Midbrain (tissue), 1 donor: Measurements from ENCODE around the gene TOMM20.
"Not testable (repeated sequence)": the region's sequence is repeated elsewhere in the genome, so short reads cannot be mapped to it uniquely, and the experiment has no call there.

Source experiments
- DNase-seq: peaks from one replicate; lab custom pipeline; 2025; lab: John Stamatoyannopoulos, UW

The TOMM20 gene

DNA sequence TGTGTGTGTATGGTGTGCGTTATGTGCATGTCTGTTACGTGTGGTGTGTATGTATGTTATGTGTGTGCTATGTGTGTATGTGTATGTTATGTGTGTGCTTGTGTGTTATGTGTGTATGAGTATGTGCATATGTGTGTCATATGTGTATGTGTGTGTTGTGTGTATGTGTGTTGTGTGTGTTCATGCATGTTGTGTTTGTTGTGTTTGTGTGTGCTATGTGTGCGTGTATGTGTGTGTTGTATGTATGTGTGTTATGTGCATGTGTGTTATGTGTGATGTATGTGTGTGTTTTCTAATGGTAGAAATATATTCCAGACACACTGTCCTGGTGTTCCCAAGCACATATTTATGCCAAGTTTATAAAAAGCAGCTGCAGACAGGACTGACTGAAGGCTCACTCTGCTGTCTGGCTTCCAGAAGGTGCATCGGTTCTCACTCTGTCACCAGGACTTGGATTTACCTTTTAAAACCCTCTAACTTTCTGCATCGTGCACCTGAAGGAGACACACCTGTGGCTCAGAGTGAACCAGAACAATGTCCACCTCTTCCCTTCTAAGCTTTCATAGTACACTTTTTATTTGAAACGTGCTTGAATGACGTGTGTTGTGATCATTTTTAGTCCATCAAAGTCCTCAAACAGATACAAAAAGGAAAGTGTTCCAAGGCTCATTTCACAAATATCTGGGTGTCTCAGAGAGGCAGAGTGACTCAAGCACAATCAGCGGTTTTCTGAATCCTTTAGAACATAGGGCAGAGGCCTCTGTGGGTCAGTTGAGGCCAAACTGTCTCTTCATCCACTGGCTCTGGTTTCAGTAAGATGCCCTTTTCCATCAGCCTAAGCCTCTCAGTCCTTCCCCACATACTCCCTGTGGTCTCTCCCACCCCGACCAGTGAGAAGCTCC, 49.9 kb downstream of the TOMM20 start:
- no peak for DNase-seq

DNA sequence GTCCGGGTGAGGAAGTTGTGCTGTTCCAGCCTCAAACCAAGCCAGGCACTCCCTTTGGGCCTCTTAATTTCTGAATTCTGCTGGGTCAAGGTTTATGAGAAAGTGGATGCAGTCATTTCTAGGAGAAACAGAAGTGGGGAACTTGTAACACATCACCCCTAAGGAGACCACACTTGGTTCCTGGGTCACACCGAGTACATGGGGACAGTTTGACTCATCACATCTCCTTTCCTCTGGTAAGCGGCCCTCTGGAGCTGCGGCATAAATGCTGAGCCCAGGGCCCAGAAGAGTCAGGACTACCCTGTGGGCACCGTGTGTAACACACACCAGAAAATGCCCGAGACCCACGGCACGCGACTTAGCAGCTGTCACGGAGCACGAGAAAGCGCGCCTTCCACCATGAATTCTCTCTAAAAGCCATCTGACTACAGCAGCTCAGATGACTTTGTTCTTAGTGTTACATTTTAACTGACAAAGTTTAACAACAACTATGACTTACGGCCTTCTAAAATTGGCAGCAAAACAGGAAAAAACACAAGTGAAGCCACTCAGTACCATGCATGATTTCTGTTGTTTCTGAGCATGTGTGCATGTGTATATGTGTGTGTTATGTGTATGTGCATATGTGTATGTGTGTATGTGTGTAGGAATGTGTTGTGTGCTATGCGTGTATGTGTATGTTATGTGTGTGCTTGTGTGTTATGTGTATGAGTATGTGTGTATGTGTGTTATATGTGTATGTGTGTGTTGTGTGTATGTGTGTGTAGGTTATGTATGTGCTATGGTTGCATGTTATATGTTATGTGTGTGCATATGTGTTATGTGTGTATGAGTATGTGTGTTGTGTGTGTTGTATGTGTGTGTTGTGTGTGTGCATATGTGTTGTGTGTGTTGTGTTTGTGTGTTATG, 50.8 kb downstream of the TOMM20 start:
- no peak for DNase-seq

DNA sequence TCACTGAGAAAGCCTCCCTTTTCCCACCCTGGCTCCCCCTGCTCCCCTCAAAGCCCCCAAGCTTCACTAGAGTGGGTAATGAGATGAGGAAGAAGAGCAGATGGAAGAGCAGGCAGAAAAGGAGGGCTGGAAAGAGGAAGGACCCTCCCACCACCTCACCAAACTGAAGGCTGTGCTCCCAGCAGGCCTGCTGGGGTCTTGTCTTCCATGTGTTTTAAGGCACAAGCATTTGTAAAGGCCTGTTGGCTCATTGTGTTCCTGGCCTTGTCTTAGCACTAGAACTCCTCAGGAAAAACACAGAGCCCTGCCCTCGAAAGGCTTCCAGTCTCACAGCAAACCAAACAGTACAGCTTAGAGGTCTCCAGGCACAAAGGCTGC, 51.5 kb downstream of the TOMM20 start:
- DNase-seq: no peak

DNA sequence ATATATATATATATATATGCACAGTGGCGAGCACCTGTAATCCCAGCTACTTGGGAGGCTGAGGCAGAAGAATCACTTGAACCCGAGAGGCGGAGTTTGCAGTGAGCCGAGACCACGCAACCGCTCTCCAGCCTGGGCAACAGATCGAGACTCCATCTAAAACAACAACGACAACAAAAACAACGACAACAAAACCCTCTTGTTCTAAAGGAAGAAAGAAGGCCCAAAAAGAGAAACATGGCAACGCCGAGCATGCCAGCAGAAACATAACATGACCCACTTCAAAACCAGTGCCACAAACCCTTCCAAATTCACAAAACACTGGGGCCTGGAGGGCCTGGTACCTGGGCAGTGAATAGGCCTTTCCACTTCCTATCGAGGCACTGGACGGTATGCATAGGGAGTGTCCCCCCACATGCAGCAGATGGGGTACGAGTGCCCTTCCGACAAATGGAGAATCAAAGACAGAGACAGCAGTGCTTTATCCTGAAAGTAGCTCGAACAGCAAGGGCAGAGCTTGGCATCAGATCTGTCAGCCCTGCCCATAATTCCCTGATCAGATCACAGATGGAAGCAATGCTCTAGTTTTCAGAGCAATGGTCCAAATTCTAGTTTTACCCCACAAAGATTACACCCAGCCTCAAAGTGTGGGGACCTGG, 52.0 kb downstream of the TOMM20 start:
- no peak for DNase-seq

DNA sequence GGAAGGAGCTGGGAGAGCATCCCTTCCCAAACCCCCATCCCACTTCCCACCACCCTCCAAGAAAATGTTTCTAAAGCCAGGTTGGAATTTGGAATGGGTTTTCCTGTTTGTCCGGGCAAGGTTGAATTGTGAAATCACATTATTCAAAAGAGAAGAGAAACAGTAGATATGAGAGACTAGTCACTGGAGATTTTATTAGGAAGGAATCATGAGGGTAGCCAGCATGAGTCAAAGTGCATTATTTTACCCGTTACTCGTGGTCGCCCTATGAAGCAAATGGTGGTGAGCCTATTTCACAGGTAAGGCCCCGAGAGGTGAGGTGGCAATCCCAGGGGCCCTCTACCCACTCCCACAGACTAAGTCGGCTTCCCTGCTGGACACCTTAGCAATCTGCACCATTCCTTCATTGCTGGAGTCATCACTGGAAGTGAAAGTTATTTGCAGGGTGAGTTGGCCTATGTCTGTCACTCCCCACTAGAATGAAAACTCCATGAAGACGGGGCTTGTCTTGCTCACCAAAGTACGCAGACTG, 52.8 kb downstream of the TOMM20 start:
- no peak for DNase-seq

DNA sequence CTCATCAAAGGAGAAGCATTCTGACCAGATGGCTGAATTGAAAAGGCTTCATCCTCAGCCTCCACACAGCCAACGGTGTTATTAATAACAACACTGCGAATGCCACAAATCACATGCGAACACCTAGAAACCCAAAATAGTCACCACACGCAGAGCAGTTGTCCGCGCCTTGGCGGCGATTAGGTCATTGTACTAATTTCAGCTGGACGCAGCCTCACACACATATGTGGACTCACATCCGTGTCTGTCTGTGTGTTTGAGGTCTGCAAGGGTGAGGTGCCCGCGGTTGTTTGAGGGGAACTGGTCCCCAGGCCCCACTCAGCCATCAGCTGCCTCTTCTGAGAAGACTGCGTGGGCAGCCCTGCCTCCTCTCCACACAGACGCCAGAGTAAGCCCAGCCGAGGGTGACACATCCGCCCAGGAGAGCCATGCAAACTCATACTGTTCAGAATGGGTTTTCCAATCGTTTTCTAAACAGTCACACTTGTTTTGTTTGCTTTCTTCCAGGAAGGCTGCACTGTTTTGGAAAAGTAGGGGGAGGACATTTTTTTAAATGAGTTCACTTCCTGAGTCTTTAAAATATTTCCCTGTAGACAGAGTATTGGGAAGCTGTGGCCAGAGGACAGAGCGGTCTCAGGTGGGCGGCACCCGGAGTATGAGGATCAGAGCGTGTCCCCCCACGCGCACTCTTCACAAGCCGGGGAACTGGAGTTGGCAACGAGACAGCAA, 53.4 kb downstream of the TOMM20 start:
- DNase-seq: peak; percentile 71

DNA sequence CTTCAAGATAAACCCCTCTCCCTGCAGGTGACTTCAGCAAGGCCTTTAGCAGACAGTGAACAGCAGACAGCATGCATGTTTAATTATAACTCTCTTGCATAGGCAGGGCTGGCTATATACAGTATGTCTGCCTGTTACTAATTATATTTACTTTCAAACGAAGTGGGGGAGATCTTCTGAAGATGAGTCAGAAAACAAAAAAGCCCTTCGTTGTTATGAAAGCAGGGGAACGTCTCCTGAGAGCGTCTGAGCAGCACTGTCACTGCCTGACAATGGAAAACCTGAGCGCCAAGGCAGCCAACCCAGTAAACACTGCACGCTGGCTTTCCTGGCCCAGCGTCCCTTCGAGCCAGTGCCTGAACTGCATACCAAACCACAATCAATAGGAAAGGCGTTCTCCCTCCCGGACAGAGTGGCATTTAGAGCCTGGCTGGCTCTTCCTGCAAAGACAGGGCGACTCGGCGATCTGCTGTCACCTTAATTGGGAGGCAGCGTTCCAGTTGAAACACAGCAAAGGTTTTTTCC, 54.1 kb downstream of the TOMM20 start:
- DNase-seq: peak; percentile 71

DNA sequence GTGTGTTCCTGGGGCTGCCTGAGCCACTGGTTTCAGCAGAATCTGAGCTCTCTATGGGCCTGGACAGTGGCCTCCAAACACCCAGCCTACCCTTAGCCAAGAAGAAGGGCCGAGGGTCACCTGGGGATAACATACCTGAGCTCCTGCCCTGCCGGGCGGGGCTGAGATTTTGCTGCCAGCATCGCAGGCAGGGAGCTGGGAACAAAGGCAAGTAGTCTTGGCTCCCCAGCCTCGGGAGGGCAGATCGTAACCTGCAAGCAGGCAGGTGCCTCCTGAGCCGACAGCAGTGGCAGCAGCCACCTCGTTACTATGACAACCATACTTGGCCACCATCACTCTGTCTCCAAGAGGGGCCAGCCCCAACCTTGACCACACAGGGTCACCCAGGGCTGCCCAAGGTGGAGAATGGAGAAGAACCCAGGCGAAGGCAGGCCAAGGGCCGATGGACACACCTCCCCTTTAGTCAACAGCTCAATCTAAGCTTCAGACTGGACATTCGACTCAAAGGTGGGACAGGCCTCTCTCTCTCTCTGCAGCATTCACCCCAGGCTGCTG, 54.6 kb downstream of the TOMM20 start:
- no peak for DNase-seq

DNA sequence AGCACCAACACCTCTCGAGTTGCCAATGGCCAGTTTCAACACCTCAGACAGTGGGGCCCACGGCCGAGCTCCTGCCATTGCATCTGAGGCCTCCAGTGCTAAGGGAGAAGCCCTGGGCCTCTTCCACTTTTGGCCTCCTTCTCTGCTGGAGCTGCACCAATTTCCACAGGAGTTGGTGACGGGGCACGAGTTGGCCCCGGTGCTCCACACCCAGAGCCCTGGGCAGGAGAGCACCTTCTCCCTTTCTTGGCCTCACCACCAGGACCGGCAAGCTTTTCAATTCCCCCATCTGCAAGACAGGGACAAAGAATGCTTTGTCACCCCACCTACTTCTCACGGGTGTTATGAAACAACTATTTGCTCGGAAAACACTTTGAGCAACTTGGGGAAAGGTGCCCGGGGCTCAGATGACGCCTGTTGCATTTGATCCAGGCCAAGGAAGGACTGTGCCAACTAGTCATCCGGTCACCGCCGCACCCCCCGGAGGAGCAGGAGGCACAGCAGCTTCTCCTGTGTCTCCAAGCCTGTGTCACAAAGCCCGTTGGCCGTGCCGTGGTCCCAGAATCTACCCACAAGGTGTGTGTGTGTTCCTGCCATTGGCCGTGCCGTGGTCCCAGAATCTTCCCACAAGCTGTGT, 55.2 kb downstream of the TOMM20 start:
- DNase-seq: peak; percentile 46

DNA sequence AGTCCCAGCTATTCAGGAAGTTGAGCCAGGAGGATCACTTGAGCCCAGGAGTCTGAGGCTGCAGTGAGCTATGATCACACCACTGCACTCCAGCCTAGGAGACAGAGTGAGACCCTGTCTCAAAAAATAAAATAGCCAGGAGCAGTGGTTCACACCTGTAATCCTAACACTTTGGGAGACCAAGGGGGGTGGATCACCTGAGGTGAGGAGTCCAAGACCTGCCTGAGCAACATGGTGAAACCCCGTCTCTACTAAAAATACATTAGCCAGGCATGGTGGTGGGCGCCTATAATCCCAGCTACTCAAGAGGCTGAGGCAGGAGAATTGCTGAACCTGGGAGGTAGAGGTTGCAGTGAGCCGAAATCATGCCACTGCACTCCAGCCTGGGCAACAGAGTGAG, 56.1 kb downstream of the TOMM20 start:
- DNase-seq: not testable (repeated sequence)

DNA sequence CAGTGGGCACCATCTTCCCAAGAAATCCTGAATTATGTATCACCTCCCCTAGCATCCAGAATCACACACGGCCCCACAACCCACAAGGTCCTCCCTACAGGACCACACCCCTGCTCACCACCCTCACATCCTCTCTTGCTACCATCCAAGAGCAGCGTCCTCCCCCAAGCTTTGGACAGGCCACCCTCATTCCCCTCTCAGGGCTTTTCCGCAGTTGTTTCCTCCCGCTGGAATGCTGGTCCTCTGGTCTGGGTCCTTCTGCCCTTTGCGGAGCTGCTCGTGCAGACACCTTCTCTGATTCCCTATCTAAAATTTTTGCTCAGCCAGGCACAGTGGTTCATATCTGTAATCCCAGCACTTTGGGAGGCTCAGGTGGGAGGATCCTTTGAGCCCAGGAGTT, 56.5 kb downstream of the TOMM20 start:
- DNase-seq: no peak

DNA sequence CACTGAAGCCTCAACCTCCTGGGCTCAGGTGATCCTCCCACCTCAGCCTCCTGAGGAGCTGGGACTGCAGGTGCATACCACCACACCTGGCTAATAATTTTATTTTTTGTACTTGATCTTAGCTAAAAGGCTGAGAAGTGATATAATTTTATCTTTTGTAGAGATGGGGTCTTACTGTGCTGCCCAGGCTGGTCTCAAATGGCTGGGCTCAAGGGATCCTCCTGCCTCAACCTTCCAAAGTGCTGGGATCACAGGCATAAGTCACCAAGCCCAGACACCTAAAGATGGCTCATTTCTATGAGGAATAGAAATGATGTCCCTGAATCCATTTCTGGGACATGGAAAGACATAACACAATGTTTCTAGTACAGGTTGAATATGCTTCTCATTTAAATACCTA, 57.8 kb downstream of the TOMM20 start:
- no peak for DNase-seq

DNA sequence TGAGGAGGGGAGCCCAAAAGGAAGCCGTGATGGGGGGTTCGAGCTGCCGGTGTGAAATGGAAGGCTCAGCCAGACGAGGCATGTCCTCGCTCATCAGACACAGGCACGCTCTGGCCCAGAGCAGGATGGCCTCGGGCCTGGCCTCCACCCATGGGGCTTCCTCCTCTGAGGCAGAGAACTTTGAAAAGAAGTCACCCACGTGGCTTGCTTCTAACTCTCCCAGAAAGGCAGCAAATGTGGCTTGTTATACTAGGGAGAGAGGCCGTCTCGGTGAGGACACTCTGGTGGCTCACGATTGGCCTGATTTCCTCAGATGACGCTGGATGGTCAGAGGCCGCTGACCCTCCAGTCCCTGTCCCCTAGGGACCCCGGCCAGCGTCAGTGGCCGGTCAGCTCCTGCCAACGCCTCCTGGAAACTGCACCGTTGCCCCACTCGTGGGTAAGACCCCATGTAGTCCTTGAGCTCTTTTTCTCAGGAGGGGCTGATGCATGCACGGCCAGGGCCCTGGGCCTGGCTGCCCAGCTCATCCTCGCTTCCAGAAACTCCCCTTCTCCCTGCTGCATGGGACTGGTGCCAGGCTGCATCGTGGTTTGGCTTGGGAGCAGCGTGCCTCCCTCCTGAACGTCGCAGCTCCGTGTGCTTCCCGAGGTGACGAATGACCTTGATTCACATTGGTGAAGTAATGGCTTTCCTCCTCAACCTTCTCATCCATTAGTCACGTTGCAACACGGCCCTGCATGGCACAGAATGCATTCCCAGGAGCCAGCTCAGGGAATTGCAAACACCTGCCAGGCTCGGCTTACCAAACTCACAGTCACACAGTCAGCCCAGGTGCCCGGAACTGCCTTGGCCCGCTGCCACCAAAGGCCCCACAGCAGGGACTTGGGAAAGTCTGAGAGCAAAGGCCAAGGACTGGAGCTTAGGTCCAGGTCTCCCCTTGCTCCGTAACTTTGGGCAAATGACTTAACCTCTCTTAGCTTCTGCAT, 58.8 kb downstream of the TOMM20 start:
- no peak for DNase-seq

DNA sequence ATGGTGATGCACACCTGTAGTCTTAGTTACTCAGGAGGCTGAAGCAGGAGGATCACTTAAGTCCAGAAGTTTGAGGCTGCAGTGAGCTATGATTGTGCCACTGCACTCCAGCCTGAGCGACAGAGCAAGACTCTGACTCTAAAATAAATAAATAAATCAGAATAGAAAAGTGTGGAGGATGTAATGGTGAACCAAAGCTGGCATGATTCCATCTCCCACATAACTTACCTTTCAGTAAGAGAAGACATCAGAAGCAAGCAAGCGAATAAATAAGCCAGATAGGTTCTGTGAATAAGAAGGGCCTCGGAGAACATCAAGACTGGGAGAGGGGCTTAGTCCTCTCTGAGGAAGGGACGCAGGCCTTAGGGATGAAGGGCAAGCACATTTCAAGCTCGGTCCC, 59.5 kb downstream of the TOMM20 start:
- DNase-seq: no peak

DNA sequence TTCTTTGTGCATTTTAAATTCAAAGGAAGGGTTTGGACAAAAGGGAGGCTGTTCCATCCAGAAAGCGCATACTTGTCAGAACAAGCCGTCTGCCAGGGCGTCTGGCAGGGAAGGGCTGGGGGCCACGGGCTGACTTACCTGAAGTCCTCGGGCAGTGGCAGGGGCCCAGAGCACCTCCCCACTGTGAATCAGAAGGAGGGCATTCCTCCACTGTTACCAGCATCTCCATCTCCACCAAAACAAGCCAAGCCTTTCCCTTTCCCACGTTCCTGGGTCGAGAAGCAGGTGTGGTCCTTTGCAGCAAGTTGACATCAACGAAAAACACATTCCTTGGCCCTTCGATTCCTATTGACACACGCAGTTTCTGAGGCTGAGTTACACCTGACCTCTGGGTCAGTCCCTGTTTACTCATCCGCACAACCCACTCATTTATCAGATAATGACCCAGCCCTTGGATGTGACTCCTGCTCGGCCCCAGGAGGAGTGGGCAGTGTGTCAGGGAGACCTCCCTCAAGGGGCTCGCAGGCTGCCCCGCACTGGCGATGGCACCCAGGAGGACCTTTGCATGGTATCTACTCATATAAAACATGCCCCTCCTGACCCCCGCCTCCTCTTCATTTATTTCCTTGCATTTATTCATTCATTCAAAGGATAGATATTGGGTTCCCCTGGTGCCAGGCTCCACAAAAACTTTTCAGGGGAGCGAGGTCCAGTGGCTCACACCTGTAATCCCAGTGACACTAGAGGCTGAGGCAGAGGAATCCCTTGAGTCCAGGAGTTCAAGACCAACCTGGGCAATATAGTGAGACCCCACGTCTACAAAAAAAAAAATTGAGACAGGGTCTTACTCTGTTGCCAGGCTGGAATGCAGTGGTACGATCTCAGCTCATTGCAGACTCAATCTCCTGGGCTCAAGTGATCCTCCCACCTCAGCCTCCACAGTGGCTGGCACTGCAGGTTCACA, 60.2 kb downstream of the TOMM20 start:
- no peak for DNase-seq

DNA sequence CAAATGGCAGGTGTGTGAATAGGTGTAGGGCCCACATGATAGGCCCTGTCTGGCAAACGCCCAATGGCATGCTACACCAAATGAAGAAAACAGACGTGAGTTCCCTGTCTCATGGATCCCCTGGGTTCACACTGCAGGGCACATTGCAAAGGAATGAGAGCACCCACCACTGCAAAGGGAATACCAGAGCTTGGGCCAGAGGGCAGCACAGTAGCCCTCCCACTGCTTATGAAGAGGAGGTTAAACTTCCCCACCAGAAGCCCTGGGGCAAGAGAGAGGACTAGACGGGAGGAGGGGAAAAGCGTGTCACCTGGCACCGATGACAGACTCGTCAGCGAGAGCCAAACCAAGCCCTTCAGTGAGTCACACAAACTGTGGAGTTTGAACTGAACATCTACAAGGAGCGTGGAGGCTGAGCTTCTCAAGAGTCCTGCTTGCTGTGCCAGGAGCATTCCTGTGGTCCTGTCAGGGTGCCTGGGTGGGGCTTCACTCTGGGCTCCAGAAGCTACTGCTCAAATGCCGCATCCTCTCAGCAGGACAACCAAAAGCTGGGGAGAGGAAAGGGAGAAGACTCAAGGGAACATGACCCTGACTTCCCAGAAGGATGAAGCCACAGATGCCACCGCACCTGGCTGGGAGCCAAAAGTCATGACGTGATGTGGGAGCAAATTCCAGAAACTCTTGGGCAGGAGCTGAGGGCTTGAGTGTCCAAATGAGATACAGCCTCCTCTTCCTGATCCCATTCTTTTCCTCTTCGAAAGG, 61.1 kb downstream of the TOMM20 start:
- DNase-seq: peak; percentile 25

DNA sequence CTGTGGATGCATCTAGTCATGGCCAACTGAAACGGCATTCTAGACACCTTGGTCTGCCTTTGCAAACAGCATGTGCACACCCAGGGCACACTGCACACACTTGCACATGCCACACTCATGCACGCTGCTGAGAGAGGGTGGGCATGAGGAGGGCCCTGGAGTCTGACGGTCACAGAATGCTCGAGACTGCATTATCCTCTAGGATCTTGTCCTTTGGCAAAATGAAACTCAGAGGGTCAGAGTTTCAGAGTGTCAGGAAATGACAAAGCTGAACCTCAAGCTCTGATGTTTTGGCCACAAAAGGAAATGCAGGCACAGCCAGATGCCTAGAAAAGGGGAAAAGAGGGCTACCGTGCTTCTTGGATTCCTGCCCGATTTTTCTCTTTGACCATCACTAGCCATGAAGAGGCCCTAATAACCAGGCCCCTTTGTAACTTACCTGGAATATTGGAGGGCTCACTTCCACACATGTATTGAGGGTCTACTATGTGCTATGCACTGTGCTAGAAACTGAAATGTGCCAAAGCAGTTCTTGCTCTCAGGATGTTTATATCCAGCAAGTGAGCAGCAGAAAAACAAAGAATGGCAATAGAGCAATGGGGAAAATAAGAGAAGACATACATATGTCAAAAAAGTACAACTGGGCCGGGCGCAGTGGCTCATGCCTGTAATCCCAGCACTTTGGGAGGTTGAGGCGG, 65.4 kb downstream of the TOMM20 start:
- no peak for DNase-seq
